ENCODE data around the gene ZNF274.
"Not testable (repeated sequence)": the region's sequence is repeated elsewhere in the genome, so short reads cannot be mapped to it uniquely, and the experiment has no call there.

ZNF274 gene

GRCh38 chr19:58213075-58213369, 30.2 kb downstream of the ZNF274 start:
- no peak for DNase-seq

GRCh38 chr19:58217069-58217481, 34.2 kb downstream of the ZNF274 start:
- DNase-seq, result no peak

- no peak for DNase-seq
Observed at GRCh38 chr19:58217607-58218391, 34.9 kb downstream of the ZNF274 start.

GRCh38 chr19:58218899-58219298, 36.0 kb downstream of the ZNF274 start:
- peak; percentile 54 for DNase-seq

- DNase-seq, result no peak
Observed at GRCh38 chr19:58227964-58228584, 45.2 kb downstream of the ZNF274 start.

- DNase-seq, result peak; percentile 84
Observed at GRCh38 chr19:58228585-58229254, 45.9 kb downstream of the ZNF274 start, which contains the start of gene ZNF544. TSS of gene ZNF544 (plus strand) at chr19:58228914. CDS start at chr19:58244024, 15,110 bp downstream.

GRCh38 chr19:58229255-58229639, 46.4 kb downstream of the ZNF274 start:
- peak; percentile 49 for DNase-seq

GRCh38 chr19:58237324-58237723, 54.5 kb downstream of the ZNF274 start:
- no peak for DNase-seq

GRCh38 chr19:58243351-58243750, 60.5 kb downstream of the ZNF274 start:
- no peak for DNase-seq

GRCh38 chr19:58248886-58249285, 66.0 kb downstream of the ZNF274 start:
- no peak for DNase-seq

- peak; percentile 41 for DNase-seq
Observed at GRCh38 chr19:58252102-58252685, 69.3 kb downstream of the ZNF274 start.

GRCh38 chr19:58258259-58258658, 75.4 kb downstream of the ZNF274 start:
- not testable (repeated sequence) for DNase-seq

GRCh38 chr19:58261600-58261967, 78.7 kb downstream of the ZNF274 start:
- no peak for DNase-seq

GRCh38 chr19:58261968-58262921, 79.4 kb downstream of the ZNF274 start:
- DNase-seq, result no peak

GRCh38 chr19:58262922-58263296, 80.0 kb downstream of the ZNF274 start:
- DNase-seq, result no peak

All from hematopoietic multipotent progenitor cell treated with erythropoietin and hydrocortisone succinate and interleukin-3 and kit ligand, for 4 days (in vitro differentiated cells).